Kidney (tissue), 14 donors: ENCODE measurements around the gene ZNF865. TPM values are rescaled to one million over a fixed set of nuclear protein-coding genes. Genes with fewer than 3 reads are reported as not detected.

Source experiments
- DNase-seq, 5 donors: peaks; one replicate each; pipeline ENCODE4 v3.0.0-alpha.2; 2013 to 2020
- FAIRE-seq: peaks from 2 replicates; lab custom pipeline; 2012; peaks lifted over from hg19 to GRCh38; lab: Jason Lieb, UNC
- H3K27ac ChIP-seq, 2 donors: one replicate each; pipeline ENCODE4 v1.7.0; 2013; ENCODE audit warnings: low read depth in 2 of 2, low read length in 2 of 2, inconsistent platforms in 1 of 2
- H3K27me3 ChIP-seq: one replicate; pipeline ENCODE4 v1.7.1; 2013; ENCODE audit warnings: low read length, inconsistent platforms; ENCODE audit not compliant: control insufficient read depth, insufficient read depth
- H3K36me3 ChIP-seq, 3 donors: one replicate each; pipeline versions ENCODE4 v1.7.0 to v1.7.1; 2013; ENCODE audit warnings: low read length in 3 of 3, control low read depth in 1 of 3, inconsistent platforms in 1 of 3; ENCODE audit not compliant: insufficient read depth in 3 of 3, control insufficient read depth in 2 of 3
- H3K4me1 ChIP-seq, 3 donors: one replicate each; pipeline versions ENCODE4 v1.7.0 to v1.7.1; 2013; ENCODE audit warnings: low read length in 3 of 3, inconsistent platforms in 1 of 3, low read depth in 1 of 3; ENCODE audit not compliant: control insufficient read depth in 2 of 3, insufficient read depth in 2 of 3
- H3K4me3 ChIP-seq, 3 donors: one replicate each; pipeline versions ENCODE4 v1.7.0 to v1.8.1; 2013; ENCODE audit warnings: low read length in 3 of 3, control low read depth in 1 of 3, inconsistent platforms in 1 of 3
- H3K9ac ChIP-seq, 3 donors: one replicate each; pipeline versions ENCODE4 v1.7.0 to v1.7.1; 2013; ENCODE audit warnings: low read length in 3 of 3, control low read depth in 1 of 3, inconsistent platforms in 1 of 3
- H3K9me3 ChIP-seq, 3 donors: one replicate each; pipeline versions ENCODE4 v1.7.0 to v1.7.1; 2013; ENCODE audit warnings: low read length in 3 of 3, control low read depth in 1 of 3, inconsistent platforms in 1 of 3; ENCODE audit not compliant: control insufficient read depth in 2 of 3, insufficient read depth in 1 of 3
- intact Hi-C: fragments of 100-400 bp; cut with DNase I; formaldehyde crosslinking; loops from one replicate; pipeline ENCODE4 v1.11.1; 2022
- polyA plus RNA-seq: library from polyadenylated mRNA; stranded (reverse); fragments of 350-450 nt; fragmentation: Illumina TruSeq; extraction: RNeasy Lipid Tissue Mini Kit (QIAGEN cat#74804); gene quantifications from one replicate; pipeline ENCODE4 v1.2.3, GENCODE V29; 2014; ENCODE audit warnings: low read depth, low replicate concordance; ENCODE audit not compliant: insufficient read depth
- total RNA-seq: library from RNA; stranded (reverse); fragmentation: NEBNext Ultra II Directional; extraction: Animal tissue kit (Norgen Biotek cat#: 25700); gene quantifications from one replicate; pipeline ENCODE4 v1.2.1, GENCODE V29; 2021
- TF ChIP-seq, protein P1 (sequence below): IDR thresholded peaks from 3 replicates; pipeline ENCODE4 v1.5.1; 2012; ENCODE audit warnings: mild to moderate bottlenecking, moderate library complexity, borderline replicate concordance; ENCODE audit not compliant: insufficient read depth; ENCODE audit errors: extremely low read depth
- donor health status: control.
- donor health status: control.
- donor health status: control.
- donor health status: control.
- donor health status: control.
- donor health status: DM: yes; HTN: yes; CAD: no.
- donor health status: Normal renal cell carcinoma (clear cell type).

Gene ZNF865
- total and polyA plus RNA-seq, 2 donors from 2014 or later = 5.8 to 17.4 TPM

DNA sequence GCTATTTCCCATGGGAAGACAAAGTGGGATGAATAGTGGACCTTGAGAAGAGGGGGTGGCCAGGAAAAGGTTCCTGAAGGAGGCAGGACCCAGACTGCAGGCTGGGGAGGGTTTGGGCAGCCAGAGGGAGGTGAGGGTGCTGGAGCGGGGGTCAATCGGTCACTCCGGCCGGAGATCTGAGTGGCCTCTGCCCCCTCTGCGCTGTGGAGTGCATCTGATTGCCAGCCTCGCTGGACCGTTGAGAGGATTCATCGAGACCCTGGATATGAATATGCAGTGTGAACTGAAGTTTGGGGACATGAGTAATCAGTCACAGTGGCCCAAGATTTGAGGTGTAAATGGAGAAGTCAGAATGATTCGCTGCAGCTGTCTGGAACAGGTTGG, 29.9 kb downstream of the ZNF865 start:
- Histone ChIP-seq H3K27ac (peak overlapping the region; percentile 97), H3K36me3 (no peaks in the 10 kb centered on the region), H3K4me3 (peak overlapping the region; percentile 95 to 100 (median 97)), H3K4me1 (peaks cover 3 to 28% (median 7%) of the 10 kb centered on the region in 3 donors), H3K9me3 (no peaks in the 10 kb centered on the region), H3K27me3 (no peaks in the 10 kb centered on the region), H3K9ac (peak overlapping the region; percentile 98 to 100 (median 100))
- intact Hi-C loops = no loop called here
- DNase-seq (peak in 1 of 5 donors; percentile 75), FAIRE-seq (no peak)
- TF ChIP-seq, protein P1, sequence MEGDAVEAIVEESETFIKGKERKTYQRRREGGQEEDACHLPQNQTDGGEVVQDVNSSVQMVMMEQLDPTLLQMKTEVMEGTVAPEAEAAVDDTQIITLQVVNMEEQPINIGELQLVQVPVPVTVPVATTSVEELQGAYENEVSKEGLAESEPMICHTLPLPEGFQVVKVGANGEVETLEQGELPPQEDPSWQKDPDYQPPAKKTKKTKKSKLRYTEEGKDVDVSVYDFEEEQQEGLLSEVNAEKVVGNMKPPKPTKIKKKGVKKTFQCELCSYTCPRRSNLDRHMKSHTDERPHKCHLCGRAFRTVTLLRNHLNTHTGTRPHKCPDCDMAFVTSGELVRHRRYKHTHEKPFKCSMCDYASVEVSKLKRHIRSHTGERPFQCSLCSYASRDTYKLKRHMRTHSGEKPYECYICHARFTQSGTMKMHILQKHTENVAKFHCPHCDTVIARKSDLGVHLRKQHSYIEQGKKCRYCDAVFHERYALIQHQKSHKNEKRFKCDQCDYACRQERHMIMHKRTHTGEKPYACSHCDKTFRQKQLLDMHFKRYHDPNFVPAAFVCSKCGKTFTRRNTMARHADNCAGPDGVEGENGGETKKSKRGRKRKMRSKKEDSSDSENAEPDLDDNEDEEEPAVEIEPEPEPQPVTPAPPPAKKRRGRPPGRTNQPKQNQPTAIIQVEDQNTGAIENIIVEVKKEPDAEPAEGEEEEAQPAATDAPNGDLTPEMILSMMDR = no peak

DNA sequence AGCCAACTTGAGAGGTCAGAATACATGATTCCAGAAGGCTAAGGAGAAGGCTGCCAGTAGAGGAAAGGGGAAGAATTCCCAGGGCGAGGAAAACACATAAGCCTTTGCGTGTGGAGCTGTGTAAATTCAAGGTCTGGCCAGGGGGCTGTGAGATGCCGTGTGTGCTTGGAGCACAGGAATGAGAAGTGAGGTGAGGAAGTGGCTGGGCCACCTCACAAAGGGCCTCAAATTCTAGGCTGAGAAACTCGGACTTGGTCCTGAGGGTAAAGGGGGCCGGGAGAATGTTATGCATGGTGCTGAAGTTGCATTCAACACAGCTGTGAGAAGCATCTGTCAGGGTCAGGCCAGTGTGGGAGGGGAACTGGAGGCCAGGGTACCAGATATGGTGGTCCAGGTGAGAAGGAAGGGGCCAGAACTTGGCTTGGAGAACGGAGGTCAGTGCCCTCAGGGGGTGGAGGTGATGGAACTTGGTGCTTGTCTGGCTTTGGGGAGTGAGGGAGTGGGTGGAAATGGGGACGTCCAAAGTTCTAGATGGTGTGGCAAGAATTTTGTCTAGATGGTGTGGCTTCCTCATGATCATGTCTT, 30.5 kb downstream of the ZNF865 start:
- no peaks in the 10 kb centered on the region for H3K9me3 ChIP-seq
- H3K4me1 ChIP-seq = peaks cover 3 to 31% (median 7%) of the 10 kb centered on the region in 3 donors
- H3K27me3 ChIP-seq = no peaks in the 10 kb centered on the region
- H3K27ac ChIP-seq = peak overlapping the region; percentile 97
- intact Hi-C loops = no loop called here
- no peaks in the 10 kb centered on the region for H3K36me3 ChIP-seq
- DNase-seq (peak in 1 of 5 donors; percentile 53), FAIRE-seq (no peak)
- TF ChIP-seq, protein P1 = no peak
- peak overlapping the region; percentile 95 to 100 (median 97) for H3K4me3 ChIP-seq
- H3K9ac ChIP-seq = peak overlapping the region; percentile 98 to 100 (median 100)

DNA sequence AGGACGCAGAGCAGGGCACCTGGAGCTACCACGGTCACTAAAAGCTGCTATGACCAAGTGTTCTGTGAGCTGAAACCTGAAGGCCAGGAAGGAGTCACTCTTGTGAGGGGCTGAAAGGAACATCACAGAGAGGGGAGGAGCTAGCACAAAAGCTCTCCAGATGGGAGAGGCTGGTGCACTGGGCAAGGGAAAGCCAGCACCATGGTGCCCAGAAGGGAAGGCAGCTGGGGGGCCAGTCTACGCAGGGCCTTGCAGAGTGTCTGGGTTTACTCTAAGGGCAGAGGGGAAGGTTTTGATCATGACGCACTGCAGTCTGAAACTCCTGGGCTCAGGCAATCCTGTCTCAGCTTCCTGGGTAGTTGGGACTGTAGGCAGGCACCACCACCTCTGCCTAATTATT, 31.3 kb downstream of the ZNF865 start:
- H3K27ac ChIP-seq = no peak overlapping the region
- intact Hi-C loops = no loop called here
- no peaks in the 10 kb centered on the region for H3K27me3 ChIP-seq
- peak in 1 of 5 donors; percentile 39 for DNase-seq
- peak overlapping the region in 1 of 3 donors; percentile 100 for H3K9ac ChIP-seq
- H3K4me1 ChIP-seq = peaks cover 3 to 31% (median 7%) of the 10 kb centered on the region in 3 donors
- no peak for FAIRE-seq
- H3K9me3 ChIP-seq = no peaks in the 10 kb centered on the region
- TF ChIP-seq, protein P1 = no peak
- H3K36me3 ChIP-seq = no peaks in the 10 kb centered on the region
- H3K4me3 ChIP-seq = peak overlapping the region in 2 of 3 donors; percentile 95 to 100

DNA sequence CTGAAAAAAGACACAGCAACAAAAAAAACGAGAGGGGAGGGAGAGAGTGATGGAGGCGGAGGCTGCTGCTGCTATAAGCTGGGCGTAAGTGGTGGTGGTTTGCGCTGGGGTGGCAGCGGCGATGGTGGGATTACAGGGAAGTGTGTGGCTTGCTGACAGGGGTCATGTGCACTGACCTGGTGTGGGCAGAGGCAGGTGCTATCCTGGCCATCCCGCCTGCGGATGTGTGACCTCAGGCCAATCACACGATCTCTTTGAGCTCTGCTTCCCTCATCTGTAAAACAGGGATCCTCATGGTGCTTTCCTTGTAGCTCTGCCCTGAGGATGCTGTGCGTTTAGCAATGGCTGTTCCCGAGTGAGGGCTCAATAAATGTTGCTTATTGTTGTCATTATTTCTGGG, 32.1 kb downstream of the ZNF865 start:
- H3K4me1 ChIP-seq = peaks cover 3 to 35% (median 7%) of the 10 kb centered on the region in 3 donors
- H3K36me3 ChIP-seq = no peaks in the 10 kb centered on the region
- no peaks in the 10 kb centered on the region for H3K27me3 ChIP-seq
- H3K9me3 ChIP-seq = no peaks in the 10 kb centered on the region
- FAIRE-seq (no peak), DNase-seq (peak in 2 of 5 donors; percentile 45 to 79)
- intact Hi-C loops = no loop called here
- no peak overlapping the region for H3K9ac ChIP-seq
- H3K4me3 ChIP-seq = no peak overlapping the region
- H3K27ac ChIP-seq = no peak overlapping the region
- TF ChIP-seq, protein P1 = no peak
